ENCODE measurements around the gene BBS7. TPM values are rescaled to one million over a fixed set of nuclear protein-coding genes. Genes with fewer than 3 reads are reported as not detected.

BBS7 gene
- total and polyA plus RNA-seq, 2 of the 13 experiments (the other 11 are each of a cell fraction or from before 2014, with no cell fraction given) = 9.0 to 15.7 TPM

DNA sequence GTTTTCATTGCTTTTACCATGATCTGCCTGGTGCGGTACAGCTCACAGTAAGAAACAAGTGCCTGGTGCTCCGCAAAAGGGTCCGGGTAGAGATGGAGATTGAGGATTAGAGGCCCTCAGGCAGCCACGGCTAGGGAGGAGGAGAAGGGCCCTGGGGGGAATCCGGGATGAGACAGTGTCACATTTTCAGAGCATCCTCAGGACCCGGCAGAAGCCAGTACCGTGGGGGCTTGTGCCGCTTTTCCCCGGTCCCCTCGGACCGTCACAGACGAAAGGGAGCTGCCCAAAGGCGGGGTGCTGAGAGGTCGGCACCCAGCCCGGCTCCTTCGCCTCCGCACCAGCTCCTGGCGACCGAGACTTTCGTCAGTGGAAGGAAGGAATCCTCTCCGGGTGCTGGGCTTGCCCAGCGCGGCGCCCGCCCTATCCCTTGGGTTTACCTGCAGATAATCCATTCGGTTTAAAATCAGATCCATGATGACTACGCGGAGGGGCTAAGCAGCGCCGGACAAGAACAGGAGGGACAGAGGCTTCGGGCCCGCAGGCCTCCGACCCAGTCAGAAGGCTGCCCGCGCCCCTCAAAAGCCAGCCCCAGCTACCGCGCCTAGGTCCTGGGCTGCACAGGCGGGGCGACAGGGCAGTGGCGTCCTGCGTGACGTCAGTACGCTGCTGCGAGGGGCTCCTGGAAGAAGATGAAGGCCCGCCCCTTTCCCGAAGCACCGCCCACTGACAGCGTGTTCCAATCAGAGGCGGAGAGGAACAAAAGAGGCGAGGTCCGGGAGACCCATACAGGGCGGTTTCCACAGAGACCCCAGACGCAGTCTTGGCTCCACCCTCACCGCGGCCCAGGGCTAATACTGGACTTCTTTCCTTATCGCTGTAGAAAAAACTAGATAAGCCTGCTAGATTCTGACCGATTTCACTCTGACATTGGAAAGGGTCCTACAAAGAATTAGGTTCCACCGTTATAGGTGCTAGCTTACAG is at the start of gene BBS7 (continued):
- TF ChIP-seq HOXA5 (CRISPR knock-in tag; IDR thresholded peaks at IDR 0.05) = no peak
- TF ChIP-seq, protein P1, sequence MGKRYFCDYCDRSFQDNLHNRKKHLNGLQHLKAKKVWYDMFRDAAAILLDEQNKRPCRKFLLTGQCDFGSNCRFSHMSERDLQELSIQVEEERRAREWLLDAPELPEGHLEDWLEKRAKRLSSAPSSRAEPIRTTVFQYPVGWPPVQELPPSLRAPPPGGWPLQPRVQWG (CRISPR knock-in tag; IDR thresholded peaks at IDR 0.05; ENCODE audit: borderline replicate concordance, low read depth) = no peak
- peak; percentile 79 for TF ChIP-seq ZNF883 (CRISPR knock-in tag; IDR thresholded peaks at IDR 0.05; ENCODE audit: not compliant biosample characterization)
- no peak for TF ChIP-seq ZZZ3 (CRISPR knock-in tag; IDR thresholded peaks at IDR 0.05; ENCODE audit: borderline replicate concordance)
- no peak for TF ChIP-seq ZNF567 (CRISPR knock-in tag; IDR thresholded peaks at IDR 0.05; ENCODE audit: borderline replicate concordance)
- TF ChIP-seq, protein P2, sequence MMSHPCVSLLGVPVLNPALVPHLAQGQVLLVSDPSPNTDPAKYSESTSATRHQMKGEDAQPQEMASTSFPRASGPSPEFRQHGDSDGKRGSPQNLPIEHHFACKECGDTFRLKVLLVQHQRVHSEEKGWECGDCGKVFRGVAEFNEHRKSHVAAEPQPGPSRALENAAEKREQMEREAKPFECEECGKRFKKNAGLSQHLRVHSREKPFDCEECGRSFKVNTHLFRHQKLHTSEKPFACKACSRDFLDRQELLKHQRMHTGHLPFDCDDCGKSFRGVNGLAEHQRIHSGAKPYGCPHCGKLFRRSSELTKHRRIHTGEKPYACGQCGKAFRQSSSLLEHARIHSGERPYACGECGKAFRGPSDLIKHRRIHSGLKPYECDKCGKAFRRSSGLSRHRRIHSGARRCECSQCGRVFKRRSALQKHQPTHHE (CRISPR knock-in tag; IDR thresholded peaks at IDR 0.05; ENCODE audit: borderline replicate concordance) = peak; percentile 42; the same call in 1 of the 2 replicates
- TF ChIP-seq SP1 (IDR thresholded peaks at IDR 0.05) = no peak
- TF ChIP-seq SP1 (CRISPR knock-in tag; IDR thresholded peaks at IDR 0.05) = peak; percentile 55
- TF ChIP-seq JDP2 (CRISPR knock-in tag; IDR thresholded peaks at IDR 0.05; ENCODE audit: borderline replicate concordance) = no peak
- TF ChIP-seq, protein P3, sequence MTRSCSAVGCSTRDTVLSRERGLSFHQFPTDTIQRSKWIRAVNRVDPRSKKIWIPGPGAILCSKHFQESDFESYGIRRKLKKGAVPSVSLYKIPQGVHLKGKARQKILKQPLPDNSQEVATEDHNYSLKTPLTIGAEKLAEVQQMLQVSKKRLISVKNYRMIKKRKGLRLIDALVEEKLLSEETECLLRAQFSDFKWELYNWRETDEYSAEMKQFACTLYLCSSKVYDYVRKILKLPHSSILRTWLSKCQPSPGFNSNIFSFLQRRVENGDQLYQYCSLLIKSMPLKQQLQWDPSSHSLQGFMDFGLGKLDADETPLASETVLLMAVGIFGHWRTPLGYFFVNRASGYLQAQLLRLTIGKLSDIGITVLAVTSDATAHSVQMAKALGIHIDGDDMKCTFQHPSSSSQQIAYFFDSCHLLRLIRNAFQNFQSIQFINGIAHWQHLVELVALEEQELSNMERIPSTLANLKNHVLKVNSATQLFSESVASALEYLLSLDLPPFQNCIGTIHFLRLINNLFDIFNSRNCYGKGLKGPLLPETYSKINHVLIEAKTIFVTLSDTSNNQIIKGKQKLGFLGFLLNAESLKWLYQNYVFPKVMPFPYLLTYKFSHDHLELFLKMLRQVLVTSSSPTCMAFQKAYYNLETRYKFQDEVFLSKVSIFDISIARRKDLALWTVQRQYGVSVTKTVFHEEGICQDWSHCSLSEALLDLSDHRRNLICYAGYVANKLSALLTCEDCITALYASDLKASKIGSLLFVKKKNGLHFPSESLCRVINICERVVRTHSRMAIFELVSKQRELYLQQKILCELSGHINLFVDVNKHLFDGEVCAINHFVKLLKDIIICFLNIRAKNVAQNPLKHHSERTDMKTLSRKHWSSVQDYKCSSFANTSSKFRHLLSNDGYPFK (CRISPR knock-in tag; IDR thresholded peaks at IDR 0.05; ENCODE audit: borderline replicate concordance) = peak; percentile 29; the same call in 1 of the 2 replicates
- peak; percentile 42 for TF ChIP-seq JARID2 (CRISPR knock-in tag; IDR thresholded peaks at IDR 0.05; ENCODE audit: insufficient replicate concordance)
- TF ChIP-seq SP4 (CRISPR knock-in tag; IDR thresholded peaks at IDR 0.05) = peak; percentile 89
- TF ChIP-seq TARDBP (CRISPR knock-in tag; IDR thresholded peaks at IDR 0.05) = peak; percentile 45; the same call in 1 of the 2 replicates
- TF ChIP-seq TRIM24 (CRISPR knock-in tag; IDR thresholded peaks at IDR 0.05) = no peak
- TF ChIP-seq FOXA1 (IDR thresholded peaks at IDR 0.05) = no peak
- TF ChIP-seq FOXA1 (CRISPR knock-in tag; IDR thresholded peaks at IDR 0.05) = no peak
- TF ChIP-seq SIN3A (IDR thresholded peaks at IDR 0.05; ENCODE audit: borderline replicate concordance, low read depth, low read length) = peak; percentile 28; the same call in 1 of the 2 replicates
- no peak for TF ChIP-seq ZNF644 (CRISPR knock-in tag; IDR thresholded peaks at IDR 0.05; ENCODE audit: low read depth)
- no peak for TF ChIP-seq HNRNPK (IDR thresholded peaks at IDR 0.05; ENCODE audit: low read depth, low read length, poor library complexity, severe bottlenecking)
- peak; percentile 33; the same call in 1 of the 2 replicates for TF ChIP-seq ZNF256 (CRISPR knock-in tag; conservative IDR thresholded peaks at IDR 0.05)
- TF ChIP-seq ZNF354B (CRISPR knock-in tag; IDR thresholded peaks at IDR 0.05) = no peak
- TF ChIP-seq CENPX (CRISPR knock-in tag; IDR thresholded peaks at IDR 0.05) = no peak
- TF ChIP-seq, protein P4, sequence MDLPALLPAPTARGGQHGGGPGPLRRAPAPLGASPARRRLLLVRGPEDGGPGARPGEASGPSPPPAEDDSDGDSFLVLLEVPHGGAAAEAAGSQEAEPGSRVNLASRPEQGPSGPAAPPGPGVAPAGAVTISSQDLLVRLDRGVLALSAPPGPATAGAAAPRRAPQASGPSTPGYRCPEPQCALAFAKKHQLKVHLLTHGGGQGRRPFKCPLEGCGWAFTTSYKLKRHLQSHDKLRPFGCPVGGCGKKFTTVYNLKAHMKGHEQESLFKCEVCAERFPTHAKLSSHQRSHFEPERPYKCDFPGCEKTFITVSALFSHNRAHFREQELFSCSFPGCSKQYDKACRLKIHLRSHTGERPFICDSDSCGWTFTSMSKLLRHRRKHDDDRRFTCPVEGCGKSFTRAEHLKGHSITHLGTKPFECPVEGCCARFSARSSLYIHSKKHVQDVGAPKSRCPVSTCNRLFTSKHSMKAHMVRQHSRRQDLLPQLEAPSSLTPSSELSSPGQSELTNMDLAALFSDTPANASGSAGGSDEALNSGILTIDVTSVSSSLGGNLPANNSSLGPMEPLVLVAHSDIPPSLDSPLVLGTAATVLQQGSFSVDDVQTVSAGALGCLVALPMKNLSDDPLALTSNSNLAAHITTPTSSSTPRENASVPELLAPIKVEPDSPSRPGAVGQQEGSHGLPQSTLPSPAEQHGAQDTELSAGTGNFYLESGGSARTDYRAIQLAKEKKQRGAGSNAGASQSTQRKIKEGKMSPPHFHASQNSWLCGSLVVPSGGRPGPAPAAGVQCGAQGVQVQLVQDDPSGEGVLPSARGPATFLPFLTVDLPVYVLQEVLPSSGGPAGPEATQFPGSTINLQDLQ (CRISPR knock-in tag; IDR thresholded peaks at IDR 0.05) = no peak; the same call in 1 of the 2 replicates

Measured in HepG2 (cell line).